Measurements from ENCODE around the gene MVB12B. TPM values are rescaled to one million over a fixed set of nuclear protein-coding genes. Genes with fewer than 3 reads are reported as not detected.

The MVB12B gene
- total RNA-seq, 1 experiment from 2014 or later = 3.2 TPM

GRCh38 chr9:126453156-126453963, 126.7 kb downstream of the MVB12B start:
- Histone ChIP-seq H3K27me3 (no peaks in the 10 kb centered on the region), H3K4me3 (no peak overlapping the region), H3K36me3 (no peaks in the 10 kb centered on the region), H3K9me3 (no peaks in the 10 kb centered on the region)
- no peak for DNase-seq

GRCh38 chr9:126454215-126454614, 127.6 kb downstream of the MVB12B start:
- H3K9me3 ChIP-seq = no peaks in the 10 kb centered on the region
- no peaks in the 10 kb centered on the region for H3K27me3 ChIP-seq
- H3K4me3 ChIP-seq = no peak overlapping the region
- H3K36me3 ChIP-seq = no peaks in the 10 kb centered on the region
- no peak for DNase-seq

- Histone ChIP-seq H3K9me3 (no peaks in the 10 kb centered on the region), H3K4me3 (no peak overlapping the region)
- no peak for DNase-seq
These were observed 128.2 kb downstream of the MVB12B start for GRCh38 chr9:126454795-126455194.

GRCh38 chr9:126456441-126457174, 130.0 kb downstream of the MVB12B start:
- peak; percentile 20 for DNase-seq
- Histone ChIP-seq H3K4me3 (no peak overlapping the region), H3K9me3 (no peaks in the 10 kb centered on the region)

More at GRCh38 chr9:126454795-126455194, 128.2 kb downstream of the MVB12B start:
- no peaks in the 10 kb centered on the region for H3K36me3 ChIP-seq
- no peaks in the 10 kb centered on the region for H3K27me3 ChIP-seq

GRCh38 chr9:126457175-126457547, 130.5 kb downstream of the MVB12B start:
- Histone ChIP-seq H3K4me3 (no peak overlapping the region), H3K36me3 (no peaks in the 10 kb centered on the region), H3K9me3 (no peaks in the 10 kb centered on the region), H3K27me3 (no peaks in the 10 kb centered on the region)
- DNase-seq = no peak

More at GRCh38 chr9:126456441-126457174, 130.0 kb downstream of the MVB12B start:
- no peaks in the 10 kb centered on the region for H3K27me3 ChIP-seq
- H3K36me3 ChIP-seq = no peaks in the 10 kb centered on the region

GRCh38 chr9:126457890-126458289, 131.3 kb downstream of the MVB12B start:
- DNase-seq = no peak
- no peaks in the 10 kb centered on the region for H3K27me3 ChIP-seq
- no peaks in the 10 kb centered on the region for H3K9me3 ChIP-seq
- H3K36me3 ChIP-seq = no peaks in the 10 kb centered on the region
- no peak overlapping the region for H3K4me3 ChIP-seq

- Histone ChIP-seq H3K4me3 (no peak overlapping the region), H3K27me3 (no peaks in the 10 kb centered on the region), H3K9me3 (no peaks in the 10 kb centered on the region), H3K36me3 (no peaks in the 10 kb centered on the region)
- DNase-seq = no peak
These were observed 132.5 kb downstream of the MVB12B start for GRCh38 chr9:126459126-126459525.

- H3K4me3 ChIP-seq = no peak overlapping the region
- H3K27me3 ChIP-seq = no peaks in the 10 kb centered on the region
- no peaks in the 10 kb centered on the region for H3K36me3 ChIP-seq
- no peaks in the 10 kb centered on the region for H3K9me3 ChIP-seq
- DNase-seq = no peak
These were observed 132.9 kb downstream of the MVB12B start for GRCh38 chr9:126459546-126459945.

- H3K27me3 ChIP-seq = no peaks in the 10 kb centered on the region
- no peaks in the 10 kb centered on the region for H3K9me3 ChIP-seq
- no peaks in the 10 kb centered on the region for H3K36me3 ChIP-seq
- no peak overlapping the region for H3K4me3 ChIP-seq
- no peak for DNase-seq
These were observed 133.6 kb downstream of the MVB12B start for GRCh38 chr9:126459965-126460843.

GRCh38 chr9:126461029-126461428, 134.4 kb downstream of the MVB12B start:
- H3K36me3 ChIP-seq = no peaks in the 10 kb centered on the region
- no peaks in the 10 kb centered on the region for H3K27me3 ChIP-seq
- H3K9me3 ChIP-seq = no peaks in the 10 kb centered on the region
- no peak overlapping the region for H3K4me3 ChIP-seq
- DNase-seq = no peak

- no peak overlapping the region for H3K4me3 ChIP-seq
- H3K9me3 ChIP-seq = no peaks in the 10 kb centered on the region
- DNase-seq = no peak
- H3K27me3 ChIP-seq = no peaks in the 10 kb centered on the region
- no peaks in the 10 kb centered on the region for H3K36me3 ChIP-seq
These were observed 135.0 kb downstream of the MVB12B start for GRCh38 chr9:126461608-126462007.

- no peak for DNase-seq
- H3K9me3 ChIP-seq = no peaks in the 10 kb centered on the region
- H3K4me3 ChIP-seq = no peak overlapping the region
- H3K27me3 ChIP-seq = no peaks in the 10 kb centered on the region
- no peaks in the 10 kb centered on the region for H3K36me3 ChIP-seq
These were observed 136.0 kb downstream of the MVB12B start for GRCh38 chr9:126462617-126463016.

- no peaks in the 10 kb centered on the region for H3K36me3 ChIP-seq
- H3K4me3 ChIP-seq = no peak overlapping the region
- H3K27me3 ChIP-seq = no peaks in the 10 kb centered on the region
- H3K9me3 ChIP-seq = no peaks in the 10 kb centered on the region
- DNase-seq = no peak
These were observed 136.8 kb downstream of the MVB12B start for GRCh38 chr9:126463426-126463825.

GRCh38 chr9:126464694-126465441, 138.2 kb downstream of the MVB12B start:
- Histone ChIP-seq H3K27me3 (no peaks in the 10 kb centered on the region), H3K9me3 (no peaks in the 10 kb centered on the region), H3K36me3 (no peaks in the 10 kb centered on the region), H3K4me3 (no peak overlapping the region)
- no peak for DNase-seq

- H3K27me3 ChIP-seq = no peaks in the 10 kb centered on the region
- no peak for DNase-seq
- no peaks in the 10 kb centered on the region for H3K9me3 ChIP-seq
- no peaks in the 10 kb centered on the region for H3K36me3 ChIP-seq
- H3K4me3 ChIP-seq = no peak overlapping the region
These were observed 139.3 kb downstream of the MVB12B start for GRCh38 chr9:126465977-126466376.

- DNase-seq = no peak
- H3K27me3 ChIP-seq = no peaks in the 10 kb centered on the region
- no peaks in the 10 kb centered on the region for H3K9me3 ChIP-seq
- no peaks in the 10 kb centered on the region for H3K36me3 ChIP-seq
- H3K4me3 ChIP-seq = no peak overlapping the region
These were observed 141.7 kb downstream of the MVB12B start for GRCh38 chr9:126468141-126468825.

Data from MG63 (cell line).